ENCODE data around the gene RHOBTB3.

DNA sequence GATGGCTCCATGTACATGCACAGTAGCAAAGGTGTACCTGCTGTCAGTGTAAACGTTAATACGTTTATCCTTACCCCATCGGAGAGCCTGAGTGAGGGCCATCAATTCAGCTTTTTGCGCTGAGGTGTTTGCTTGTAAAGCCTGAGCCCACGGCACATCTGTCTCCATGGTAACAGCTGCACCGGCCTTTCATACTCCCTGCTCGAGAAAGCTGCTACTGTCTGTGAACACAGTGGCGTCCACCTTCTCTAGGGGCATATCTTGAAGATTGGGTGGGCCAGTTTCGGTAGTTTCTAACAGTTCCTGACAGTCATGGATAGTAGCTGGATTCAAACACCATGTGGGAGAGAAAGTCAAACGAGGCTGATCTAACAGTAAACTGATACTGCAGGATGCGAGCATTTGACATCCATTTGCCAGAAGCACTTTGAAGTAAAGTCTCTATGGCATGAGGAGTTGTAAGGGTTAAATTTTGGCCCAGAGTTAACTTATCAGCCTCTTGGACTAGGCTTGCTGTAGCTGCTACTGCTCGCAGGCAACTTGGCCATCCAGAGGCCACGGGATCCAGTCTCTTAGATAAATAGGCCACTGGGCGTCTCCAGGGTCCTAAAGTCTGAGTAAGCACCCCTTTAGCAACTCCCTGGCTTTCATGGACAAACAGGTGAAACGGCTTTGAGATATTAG, 21.0 kb upstream of the RHOBTB3 start:
- TF ChIP-seq CTCF (IDR thresholded peaks at IDR 0.05) (no peak), POLR2A (IDR thresholded peaks at IDR 0.05) (no peak)
